ENCODE measurements around the gene GPR173.

The GPR173 gene

GRCh38 chrX:53048169-53049126, at the start of gene GPR173:
Gene GPR173 (plus strand): TSS chrX:53048789. CDS start chrX:53076622, 27,833 bp downstream.
- DNase-seq, result peak in 50 of 51 donors; percentile 2 to 91 (median 60)

- DNase-seq, result no peak
Measured at GRCh38 chrX:53000447-53001135, 48.0 kb upstream of the GPR173 start.

- DNase-seq, result no peak
Measured at GRCh38 chrX:53001958-53002357, 46.6 kb upstream of the GPR173 start.

GRCh38 chrX:53003111-53003510, 45.5 kb upstream of the GPR173 start:
- DNase-seq, result no peak

- peak in 1 of 51 donors; percentile 1 for DNase-seq
Measured at GRCh38 chrX:53004038-53004437, 44.6 kb upstream of the GPR173 start.

- DNase-seq, result peak in 16 of 51 donors; percentile 0 to 42 (median 13)
Measured at GRCh38 chrX:53004811-53005210, 43.8 kb upstream of the GPR173 start.

- DNase-seq, result no peak
Measured at GRCh38 chrX:53005327-53005726, 43.3 kb upstream of the GPR173 start.

- no peak for DNase-seq
Measured at GRCh38 chrX:53009032-53009431, 39.6 kb upstream of the GPR173 start.

- DNase-seq, result no peak
Measured at GRCh38 chrX:53013291-53013690, 35.3 kb upstream of the GPR173 start.

- peak in 1 of 51 donors; percentile 1 for DNase-seq
Measured at GRCh38 chrX:53018627-53019026, 30.0 kb upstream of the GPR173 start.

- DNase-seq, result no peak
Measured at GRCh38 chrX:53022381-53022780, 26.2 kb upstream of the GPR173 start.

- no peak for DNase-seq
Measured at GRCh38 chrX:53028678-53029077, 19.9 kb upstream of the GPR173 start.

- no peak for DNase-seq
Measured at GRCh38 chrX:53031380-53031779, 17.2 kb upstream of the GPR173 start.

GRCh38 chrX:53036149-53036548, 12.4 kb upstream of the GPR173 start:
- no peak for DNase-seq

GRCh38 chrX:53039236-53039635, 9.4 kb upstream of the GPR173 start:
- no peak for DNase-seq

GRCh38 chrX:53044995-53045394, 3.6 kb upstream of the GPR173 start:
- no peak for DNase-seq

- DNase-seq, result no peak
Measured at GRCh38 chrX:53047228-53047627, 1.4 kb upstream of the GPR173 start.

- peak in 1 of 51 donors; percentile 6 for DNase-seq
Measured at GRCh38 chrX:53049127-53049517, 533 bp downstream of the GPR173 start.

- no peak for DNase-seq
Measured at GRCh38 chrX:53050841-53051240, 2.3 kb downstream of the GPR173 start.

GRCh38 chrX:53055244-53055849, 6.8 kb downstream of the GPR173 start:
- DNase-seq, result no peak

GRCh38 chrX:53056292-53056691, 7.7 kb downstream of the GPR173 start:
- peak in 1 of 51 donors; percentile 13 for DNase-seq

- DNase-seq, result no peak
Measured at GRCh38 chrX:53065104-53065503, 16.5 kb downstream of the GPR173 start.

Data from hypothalamus (tissue), 51 donors.